SK-N-SH treated with all-trans-retinoic acid at 6 μM for 48 hours (cell line): ENCODE data around the gene SERPINA12.

Source experiments
- TCF4 ChIP-seq: fragments of 250-450 bp; sonication (Bioruptor Pico); IDR thresholded peaks from 2 replicates; pipeline ENCODE4 v1.8.0; 2021; ENCODE audit warnings: mild to moderate bottlenecking, moderate library complexity, borderline replicate concordance
- ZFP3 ChIP-seq: fragments of 250-450 bp; sonication (Bioruptor Pico); IDR thresholded peaks from 2 replicates; pipeline ENCODE4 v1.5.0; 2020; ENCODE audit warnings: mild to moderate bottlenecking, moderate library complexity
- ZNF70 ChIP-seq: fragments of 450-650 bp; formaldehyde crosslinking; IDR thresholded peaks from 2 replicates; pipeline ENCODE4 v1.5.0; 2020; ENCODE audit warnings: mild to moderate bottlenecking, moderate library complexity
- TF ChIP-seq, protein P1 (sequence below): fragments of 250-450 bp; sonication (Bioruptor Pico); IDR thresholded peaks from 2 replicates; pipeline ENCODE4 v1.5.1; 2020; ENCODE audit warnings: low read depth, mild to moderate bottlenecking, moderate library complexity

GRCh38 chr14:94531187-94531586, 21.9 kb upstream of the SERPINA12 start:
- TF ChIP-seq ZNF70 (CRISPR knock-in tag) (no peak), TCF4 (CRISPR knock-in tag) (no peak), ZFP3 (CRISPR knock-in tag) (no peak)
- TF ChIP-seq, protein P1, sequence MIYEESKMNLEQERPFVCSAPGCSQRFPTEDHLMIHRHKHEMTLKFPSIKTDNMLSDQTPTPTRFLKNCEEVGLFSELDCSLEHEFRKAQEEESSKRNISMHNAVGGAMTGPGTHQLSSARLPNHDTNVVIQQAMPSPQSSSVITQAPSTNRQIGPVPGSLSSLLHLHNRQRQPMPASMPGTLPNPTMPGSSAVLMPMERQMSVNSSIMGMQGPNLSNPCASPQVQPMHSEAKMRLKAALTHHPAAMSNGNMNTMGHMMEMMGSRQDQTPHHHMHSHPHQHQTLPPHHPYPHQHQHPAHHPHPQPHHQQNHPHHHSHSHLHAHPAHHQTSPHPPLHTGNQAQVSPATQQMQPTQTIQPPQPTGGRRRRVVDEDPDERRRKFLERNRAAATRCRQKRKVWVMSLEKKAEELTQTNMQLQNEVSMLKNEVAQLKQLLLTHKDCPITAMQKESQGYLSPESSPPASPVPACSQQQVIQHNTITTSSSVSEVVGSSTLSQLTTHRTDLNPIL (CRISPR knock-in tag) = no peak
